ENCODE results near the gene RSAD1.
A peak's percentile ranks its signal among the peaks of the same experiment; 100 is the strongest.

The RSAD1 gene

GRCh38 chr17:50495217-50495823, 16.7 kb downstream of the RSAD1 start:
- no peak for DNase-seq (ENCODE audit: low spot score)

GRCh38 chr17:50495918-50496317, 17.3 kb downstream of the RSAD1 start:
- DNase-seq (ENCODE audit: low spot score), result no peak

GRCh38 chr17:50498021-50498874, 19.6 kb downstream of the RSAD1 start:
- DNase-seq (ENCODE audit: low spot score), result no peak

- DNase-seq (ENCODE audit: low spot score), result no peak
Measured at GRCh38 chr17:50499270-50499669, 20.6 kb downstream of the RSAD1 start.

DNA sequence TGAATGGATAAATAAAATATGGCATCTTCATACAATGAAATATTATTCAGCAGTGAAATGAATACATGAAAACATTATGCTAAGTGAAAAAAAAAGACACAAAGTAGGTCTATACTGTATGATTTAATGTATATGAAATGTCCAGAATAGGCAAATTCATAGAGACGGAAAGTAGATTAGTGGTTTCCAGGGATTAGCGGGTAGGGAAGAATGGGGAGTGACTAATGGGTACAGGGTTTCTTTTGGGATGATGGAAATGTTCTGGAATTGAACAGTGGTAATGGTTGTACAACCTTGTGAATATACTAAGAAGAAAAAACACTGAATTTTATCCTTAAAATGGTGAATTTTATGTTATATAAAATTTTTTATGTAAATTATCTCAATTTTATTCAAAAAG, 21.1 kb downstream of the RSAD1 start:
- no peak for DNase-seq (ENCODE audit: low spot score)

- no peak for DNase-seq (ENCODE audit: low spot score)
Measured at GRCh38 chr17:50501054-50501453, 22.4 kb downstream of the RSAD1 start.

GRCh38 chr17:50502301-50502990, 23.8 kb downstream of the RSAD1 start:
- DNase-seq (ENCODE audit: low spot score), result no peak

DNA sequence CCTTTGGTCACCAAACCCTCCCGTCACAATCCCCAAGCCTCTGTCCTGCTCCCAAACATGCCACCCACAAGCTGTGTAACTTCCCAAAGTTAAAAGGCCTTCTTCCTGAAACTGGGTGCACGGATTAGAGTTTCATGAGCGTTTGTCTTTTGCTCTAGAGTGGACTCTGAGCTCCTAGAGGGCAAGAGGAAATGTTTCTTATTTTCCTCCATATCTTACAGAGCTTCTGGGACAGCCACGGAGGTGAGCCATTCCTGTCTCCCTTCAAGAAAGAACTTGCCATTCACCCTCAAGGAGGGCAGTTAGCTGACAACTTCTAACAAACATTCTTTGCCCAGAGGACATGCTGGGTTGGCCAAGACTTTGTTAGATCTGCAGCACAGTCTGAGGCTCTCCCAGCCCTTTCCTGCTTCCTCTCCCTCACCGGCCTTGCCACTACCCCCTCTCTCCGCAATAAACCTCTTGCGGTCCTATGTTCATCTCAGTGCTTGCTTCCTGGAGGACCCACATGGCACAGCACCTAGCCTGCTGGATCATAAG, 27.0 kb downstream of the RSAD1 start:
- no peak for DNase-seq (ENCODE audit: low spot score)

- no peak for DNase-seq (ENCODE audit: low spot score)
Measured at GRCh38 chr17:50506298-50506697, 27.6 kb downstream of the RSAD1 start.

DNA sequence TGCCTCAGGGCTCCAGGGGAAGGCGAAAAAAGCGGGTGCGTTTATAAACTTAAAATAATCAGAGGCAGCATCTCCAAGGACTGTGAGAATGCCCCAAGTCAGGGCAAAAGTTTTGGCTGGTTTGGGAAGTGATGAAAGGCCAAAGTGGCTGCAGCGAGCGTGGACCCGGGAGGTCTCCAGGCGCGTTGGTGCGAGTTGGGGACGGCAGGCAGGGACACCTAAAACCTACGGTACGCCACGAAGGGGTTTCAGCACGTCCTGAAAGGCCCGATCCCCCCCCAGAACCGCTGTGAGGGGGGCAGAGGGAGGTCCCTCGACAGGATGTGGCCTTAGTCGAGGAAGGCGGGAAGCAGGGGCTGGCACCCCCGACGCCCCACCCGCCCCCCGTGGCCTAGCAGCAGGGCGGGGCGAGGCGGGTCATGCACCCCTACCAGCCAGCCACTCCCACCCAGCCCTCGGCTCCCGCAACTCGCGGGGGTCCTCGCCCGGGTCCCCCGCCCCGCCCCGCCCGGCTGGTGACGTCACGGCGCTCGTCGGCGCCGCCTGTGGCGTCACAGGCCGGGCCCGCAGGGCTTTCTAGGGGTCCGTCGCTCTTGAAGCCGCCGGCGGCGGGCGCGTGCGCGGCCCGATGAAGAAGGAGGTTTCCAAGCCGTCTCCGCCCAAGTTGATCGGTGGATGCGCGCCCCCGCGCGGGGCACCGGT, 29.4 kb downstream of the RSAD1 start, which contains the start of gene MYCBPAP:
Gene MYCBPAP, plus strand, starts transcription at position 569 of the 702 bp plus-strand sequence. CDS start 236 bp downstream, outside the sequence.
- DNase-seq (ENCODE audit: low spot score), result peak; percentile 94

DNA sequence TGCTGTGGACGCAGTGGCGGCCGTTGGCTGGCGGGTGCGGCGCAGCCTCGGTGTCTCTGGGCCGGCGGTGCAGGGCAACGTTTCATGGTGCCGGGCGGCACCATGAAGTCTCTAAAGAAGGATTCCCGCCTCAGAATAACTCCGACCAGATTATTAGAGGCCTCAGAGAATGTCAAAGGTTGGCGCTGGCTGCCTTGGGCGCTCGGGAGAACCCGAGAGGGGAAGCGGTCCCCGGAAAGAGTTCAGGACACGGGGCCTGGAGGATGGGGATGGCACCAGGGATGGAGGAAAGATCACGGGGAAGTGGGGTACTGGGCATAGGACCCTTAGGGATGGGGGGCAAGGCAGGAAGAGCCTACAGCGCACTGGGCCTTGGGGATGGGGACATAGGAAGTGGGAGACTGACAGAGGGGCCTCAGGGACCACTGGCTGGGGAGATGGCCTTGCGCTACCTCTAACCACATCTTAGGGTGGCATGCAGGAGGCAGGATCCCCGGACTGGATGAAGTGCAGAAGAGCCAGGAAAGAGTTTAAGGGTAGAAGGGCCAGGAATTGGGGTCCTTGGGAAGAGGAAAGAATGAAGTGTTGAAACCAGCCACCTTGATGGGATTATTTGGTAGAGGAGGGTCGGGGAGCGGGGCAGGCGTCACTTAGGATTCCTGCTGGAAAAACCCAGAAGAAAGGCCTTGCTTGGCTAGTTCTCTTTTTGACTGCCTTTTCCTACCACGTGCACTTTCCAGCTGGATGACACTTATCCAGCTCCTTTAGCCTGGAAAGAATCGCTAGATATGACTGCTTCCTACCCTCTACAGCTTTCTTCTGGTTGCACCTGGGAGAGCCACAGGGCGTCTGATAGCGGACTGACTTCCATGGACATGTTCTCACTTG, 30.2 kb downstream of the RSAD1 start:
- DNase-seq (ENCODE audit: low spot score), result no peak

DNA sequence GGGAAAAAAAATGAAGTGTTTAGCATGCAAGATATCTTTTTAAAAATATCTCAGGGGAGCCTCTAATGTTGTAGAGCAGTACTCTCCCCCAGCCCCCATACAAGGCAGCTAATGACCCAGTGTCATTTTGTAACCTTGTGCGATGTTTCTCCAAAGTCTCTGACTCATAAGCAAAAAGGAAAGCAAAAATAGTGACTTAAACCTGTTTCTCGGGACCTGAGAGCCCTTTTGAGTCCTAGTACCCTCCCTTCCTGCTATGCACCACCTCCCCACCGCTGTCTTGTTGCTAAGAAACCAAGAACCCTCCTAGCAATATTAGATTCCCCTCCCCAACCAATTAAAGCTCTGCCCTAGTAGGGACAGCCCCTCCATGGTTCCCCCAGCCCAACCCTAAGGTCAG, 32.4 kb downstream of the RSAD1 start:
- no peak for DNase-seq (ENCODE audit: low spot score)

GRCh38 chr17:50513495-50513894, 34.8 kb downstream of the RSAD1 start:
- DNase-seq (ENCODE audit: low spot score), result no peak

GRCh38 chr17:50514388-50514787, 35.7 kb downstream of the RSAD1 start:
- DNase-seq (ENCODE audit: low spot score), result no peak

DNA sequence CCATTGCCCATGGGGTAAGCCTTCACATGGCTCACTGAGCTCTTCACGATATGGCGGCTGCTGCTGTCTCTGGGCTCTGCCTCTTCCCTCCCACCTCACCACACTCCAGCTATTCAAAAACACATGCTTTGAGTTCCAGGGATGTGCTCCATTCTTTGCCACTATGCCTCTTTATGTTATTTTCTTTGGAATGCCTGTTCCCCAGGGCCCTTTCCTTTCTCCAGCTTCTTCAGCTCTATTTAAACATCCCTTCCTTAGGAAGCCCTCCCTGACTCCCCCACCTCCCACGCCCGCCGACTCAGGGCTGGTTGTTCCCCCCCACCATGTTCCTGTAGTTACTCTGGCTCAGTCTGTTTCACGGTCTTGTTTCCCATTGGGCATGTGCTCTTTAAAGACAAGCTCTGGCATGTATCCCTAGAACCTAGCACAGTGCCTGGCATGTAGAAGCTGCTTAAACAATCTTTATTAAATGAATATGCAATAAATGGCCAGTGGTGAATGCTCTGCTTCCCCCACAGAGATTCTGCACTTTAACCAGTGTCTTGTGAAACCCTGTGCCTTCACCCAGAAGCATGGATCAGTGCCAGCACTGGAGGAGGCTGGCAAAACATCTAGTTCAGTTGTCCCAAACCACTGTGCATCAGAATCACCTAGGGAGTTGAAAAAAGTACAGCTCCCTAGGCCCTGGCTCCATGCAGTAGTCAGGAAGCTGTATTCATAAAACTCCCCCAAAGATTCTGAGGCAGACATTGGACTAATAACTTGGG, 36.5 kb downstream of the RSAD1 start:
- DNase-seq (ENCODE audit: low spot score), result no peak

GRCh38 chr17:50517011-50517410, 38.4 kb downstream of the RSAD1 start:
- DNase-seq (ENCODE audit: low spot score), result no peak

GRCh38 chr17:50517504-50518383, 39.1 kb downstream of the RSAD1 start:
- no peak for DNase-seq (ENCODE audit: low spot score)

DNA sequence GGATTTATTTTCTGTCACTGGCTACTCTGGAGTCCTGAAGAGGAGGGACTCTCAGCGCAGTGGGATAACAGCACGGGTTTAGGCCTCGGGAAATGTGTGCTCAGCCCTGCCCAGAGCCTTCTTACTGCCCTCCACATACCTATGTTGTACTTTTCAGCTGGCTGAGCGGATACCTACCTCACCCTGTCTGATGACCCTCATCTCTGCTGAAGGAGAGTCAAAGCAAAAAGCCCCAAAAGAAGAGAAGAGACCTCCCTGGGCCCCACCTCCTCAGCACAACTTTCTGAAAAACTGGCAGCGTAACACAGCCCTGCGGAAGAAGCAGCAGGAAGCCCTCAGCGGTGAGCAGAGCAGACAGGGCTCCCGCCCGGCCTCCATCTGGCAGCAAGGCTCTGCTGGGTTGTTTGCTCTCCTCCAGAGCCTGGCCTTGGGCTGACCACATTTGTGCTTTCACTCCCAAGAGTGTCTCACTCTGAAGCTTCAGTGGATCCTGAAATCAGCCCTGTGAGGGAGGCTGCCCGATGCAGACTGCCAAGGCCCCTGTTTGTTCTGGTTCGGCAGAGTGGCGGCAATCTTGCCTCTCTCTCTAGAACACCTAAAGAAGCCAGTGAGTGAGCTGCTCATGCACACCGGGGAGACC, 39.8 kb downstream of the RSAD1 start:
- no peak for DNase-seq (ENCODE audit: low spot score)

Data from iPS-NIHi11 (cell line).